ENCODE results near the gene NEK6. TPM values are rescaled to one million over a fixed set of nuclear protein-coding genes. Genes with fewer than 3 reads are reported as not detected.

NEK6 gene
- total RNA-seq, 2 experiments from 2014 or later: 5.6 to 16.4 TPM

DNA sequence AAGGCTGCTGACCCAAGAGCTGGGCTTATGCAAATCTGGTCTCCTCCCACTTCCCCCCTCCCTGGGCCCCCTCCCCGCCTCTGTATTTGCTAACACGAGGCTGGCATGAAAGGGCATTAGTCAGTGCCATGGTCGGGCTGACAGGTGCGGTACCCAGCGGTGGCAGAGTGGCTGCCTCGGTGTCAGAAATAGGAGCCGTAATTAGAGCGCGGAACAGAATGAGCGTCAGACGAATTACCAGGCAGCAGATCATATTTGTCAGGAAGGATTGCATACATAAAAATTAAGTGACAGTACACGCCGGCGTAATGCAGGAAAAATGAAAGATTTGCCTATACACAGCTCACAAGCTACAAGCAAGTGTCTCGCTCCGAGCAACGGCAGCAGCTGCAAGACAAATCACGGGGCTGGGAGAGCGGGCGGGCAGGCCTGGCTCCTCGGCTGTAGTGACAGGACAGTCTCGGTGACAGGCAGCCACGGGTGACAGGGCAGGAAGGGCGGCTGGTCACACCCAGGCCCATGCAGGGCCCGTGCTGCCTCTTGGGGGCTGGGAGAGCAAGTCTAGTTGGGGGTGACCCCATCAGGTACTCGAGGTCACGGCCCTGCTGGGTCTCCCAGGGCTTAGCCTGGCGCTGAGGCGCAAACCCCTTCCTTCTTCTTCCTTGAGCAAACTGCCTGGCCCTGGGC, 72.4 kb downstream of the NEK6 start:
- no peaks in the 10 kb centered on the region for H3K36me3 ChIP-seq (ENCODE audit: insufficient read depth, low read length)
- H3K9me2 ChIP-seq (ENCODE audit: insufficient read depth, low read length): no peaks in the 10 kb centered on the region
- intact Hi-C loops (cut with micrococcal nuclease; ENCODE audit: unreplicated experiment): no loop called here
- DNase-seq (ENCODE audit: low spot score): no peak
- H3K4me1 ChIP-seq (ENCODE audit: insufficient read depth, low read length, poor library complexity, severe bottlenecking): no peaks in the 10 kb centered on the region
- no TSS peak for BruUV-seq (replicated peaks)
- H2AFZ ChIP-seq (ENCODE audit: low read length): no peak overlapping the region
- ChIA-PET CTCF (ENCODE audit: unreplicated experiment) (no interaction called here), POLR2A (interaction anchor here (0.7 kb wide), 1 partner anchor 34 kb away, joined by 3 read pairs; no protein-coding TSS in a partner anchor)
- H3K27ac ChIP-seq (ENCODE audit: low read depth, low read length, poor library complexity, severe bottlenecking): no peak overlapping the region
- no peaks in the 10 kb centered on the region for H3K79me2 ChIP-seq (ENCODE audit: insufficient read depth, low read depth, low read length)
- no peak overlapping the region for H3K4me2 ChIP-seq (ENCODE audit: low read length)
- no peaks in the 10 kb centered on the region for H4K20me1 ChIP-seq (ENCODE audit: insufficient read depth, low read length)
- no peaks in the 10 kb centered on the region for H3K9me3 ChIP-seq (ENCODE audit: low read length)
- no peak overlapping the region for H3K4me3 ChIP-seq (ENCODE audit: low read depth, low read length, poor library complexity, severe bottlenecking)
- no peak for TF ChIP-seq EZH2phosphoT487 (IDR thresholded peaks at IDR 0.05; ENCODE audit: borderline replicate concordance, low read depth, low read length)
- TF ChIP-seq, protein P1, sequence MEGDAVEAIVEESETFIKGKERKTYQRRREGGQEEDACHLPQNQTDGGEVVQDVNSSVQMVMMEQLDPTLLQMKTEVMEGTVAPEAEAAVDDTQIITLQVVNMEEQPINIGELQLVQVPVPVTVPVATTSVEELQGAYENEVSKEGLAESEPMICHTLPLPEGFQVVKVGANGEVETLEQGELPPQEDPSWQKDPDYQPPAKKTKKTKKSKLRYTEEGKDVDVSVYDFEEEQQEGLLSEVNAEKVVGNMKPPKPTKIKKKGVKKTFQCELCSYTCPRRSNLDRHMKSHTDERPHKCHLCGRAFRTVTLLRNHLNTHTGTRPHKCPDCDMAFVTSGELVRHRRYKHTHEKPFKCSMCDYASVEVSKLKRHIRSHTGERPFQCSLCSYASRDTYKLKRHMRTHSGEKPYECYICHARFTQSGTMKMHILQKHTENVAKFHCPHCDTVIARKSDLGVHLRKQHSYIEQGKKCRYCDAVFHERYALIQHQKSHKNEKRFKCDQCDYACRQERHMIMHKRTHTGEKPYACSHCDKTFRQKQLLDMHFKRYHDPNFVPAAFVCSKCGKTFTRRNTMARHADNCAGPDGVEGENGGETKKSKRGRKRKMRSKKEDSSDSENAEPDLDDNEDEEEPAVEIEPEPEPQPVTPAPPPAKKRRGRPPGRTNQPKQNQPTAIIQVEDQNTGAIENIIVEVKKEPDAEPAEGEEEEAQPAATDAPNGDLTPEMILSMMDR (conservative IDR thresholded peaks at IDR 0.05; ENCODE audit: low read length): no peak

DNA sequence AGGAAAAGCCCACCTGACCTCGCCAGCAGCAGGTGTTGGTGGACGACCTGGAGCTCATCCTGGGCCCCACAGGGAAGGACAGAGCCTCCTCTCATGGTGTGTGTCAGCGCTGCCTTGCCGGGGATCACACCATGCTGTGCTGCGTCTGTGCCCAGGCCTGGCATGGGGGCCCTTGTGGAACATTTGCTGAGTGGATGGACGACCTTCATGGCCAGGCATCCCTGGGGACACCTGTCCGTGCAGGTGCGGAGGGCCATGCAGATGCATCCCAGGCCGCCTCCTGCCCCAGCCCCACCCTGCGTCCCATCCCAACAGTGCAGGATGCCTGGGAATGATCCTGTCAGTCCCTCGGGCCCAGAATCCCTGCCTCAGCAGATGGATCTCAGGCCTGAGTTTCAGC, 73.8 kb downstream of the NEK6 start:
- no peak for TF ChIP-seq EZH2phosphoT487 (IDR thresholded peaks at IDR 0.05; ENCODE audit: borderline replicate concordance, low read depth, low read length)
- TF ChIP-seq, protein P1 (conservative IDR thresholded peaks at IDR 0.05; ENCODE audit: low read length): no peak
- Histone ChIP-seq H2AFZ (ENCODE audit: low read length) (no peak overlapping the region), H3K4me3 (ENCODE audit: low read depth, low read length, poor library complexity, severe bottlenecking) (no peak overlapping the region), H3K36me3 (ENCODE audit: insufficient read depth, low read length) (no peaks in the 10 kb centered on the region), H4K20me1 (ENCODE audit: insufficient read depth, low read length) (no peaks in the 10 kb centered on the region), H3K9me2 (ENCODE audit: insufficient read depth, low read length) (no peaks in the 10 kb centered on the region), H3K27ac (ENCODE audit: low read depth, low read length, poor library complexity, severe bottlenecking) (no peak overlapping the region), H3K4me1 (ENCODE audit: insufficient read depth, low read length, poor library complexity, severe bottlenecking) (no peaks in the 10 kb centered on the region), H3K9me3 (ENCODE audit: low read length) (no peaks in the 10 kb centered on the region), H3K4me2 (ENCODE audit: low read length) (no peak overlapping the region), H3K79me2 (ENCODE audit: insufficient read depth, low read depth, low read length) (no peaks in the 10 kb centered on the region)
- ChIA-PET POLR2A (interaction anchor here (0.6 kb wide), 1 partner anchor 65 kb away, joined by 4 read pairs; no protein-coding TSS in a partner anchor), CTCF (ENCODE audit: unreplicated experiment) (no interaction called here)
- DNase-seq (ENCODE audit: low spot score): no peak
- BruUV-seq (replicated peaks): no TSS peak
- intact Hi-C loops (cut with micrococcal nuclease; ENCODE audit: unreplicated experiment): no loop called here
